Motor neuron (in vitro differentiated cells): Measurements from ENCODE around the gene LENG1. TPM values are rescaled to one million over a fixed set of nuclear protein-coding genes. Genes with fewer than 3 reads are reported as not detected.
A peak's percentile ranks its signal among the peaks of the same experiment; 100 is the strongest.

ENCODE experiments used
- ATAC-seq, 8 experiments: fragments of 200-7000 bp; cut with Tn5 transposase; replicated peaks in 6 of 8; 2 replicates each; pipeline ENCODE4 v1.8.0; 2021; ENCODE audit warnings: mild to moderate bottlenecking in 8 of 8, moderate library complexity in 8 of 8
- H3K27ac ChIP-seq, 2 donors: fragments of 250-450 bp; sonication (Bioruptor Pico); 2 replicates each; pipeline ENCODE4 v1.9.0; 2021; ENCODE audit warnings: antibody characterized with exemption in 2 of 2, mild to moderate bottlenecking in 2 of 2, moderate library complexity in 1 of 2
- H3K4me1 ChIP-seq, 2 donors: fragments of 250-450 bp; sonication (Bioruptor Pico); replicated peaks in 1 of 2; 2 replicates each; pipeline ENCODE4 v1.6.1; 2021; ENCODE audit warnings: antibody characterized with exemption in 2 of 2, mild to moderate bottlenecking in 2 of 2, moderate library complexity in 1 of 2
- H3K4me3 ChIP-seq, 5 donors: fragments of 250-450 bp; sonication (Bioruptor Pico); 2 replicates each; pipeline ENCODE4 v1.9.0; 2021; ENCODE audit warnings: antibody characterized with exemption in 5 of 5, mild to moderate bottlenecking in 5 of 5, moderate library complexity in 4 of 5
- WGBS, 10 experiments: fragments of 450-650 bp; shearing (Covaris generic); methylation state at CpG; one replicate each; pipeline ENCODE4 v1.0.0; 2022; 5-methylcytosine and 5-hydroxymethylcytosine counted together
- in situ Hi-C, 9 experiments: fragments of 400-800 bp; cut with MboI; loops; one replicate each; pipeline ENCODE4 v1.15.0; 2021; ENCODE audit warnings: low sequenced_read_pairs in 9 of 9, low pct_unique_long_range_greater_than_20kb in 2 of 9; ENCODE audit not compliant: unreplicated experiment in 9 of 9
- total RNA-seq, 8 experiments: library from RNA; unstranded; fragments of 300-600 nt; gene quantifications; 2 replicates each; pipeline versions ENCODE4 v1.2.3 to v1.2.4, GENCODE V29; 2022

The LENG1 gene
- total RNA-seq, 8 experiments from 2014 or later: 8.2 to 12.5 (median 10.9) TPM

- ATAC-seq: peak in 2 of 8 experiments; percentile 3 to 9
- no peak overlapping the region for H3K27ac ChIP-seq
- peaks cover 3 to 10% of the 10 kb centered on the region in 2 donors for H3K4me1 ChIP-seq
- no peak overlapping the region for H3K4me3 ChIP-seq
- WGBS, 10 experiments: 0 to 100% (median 93%) methylated on average over 1 to 3 of the region's 3 CpGs; no CpG with 5 or more reads in 5 of the 10 experiments
- in situ Hi-C loops: no loop called here
Measured at GRCh38 chr19:54141356-54141755, 18.2 kb downstream of the LENG1 start.

- 12 to 89% methylated on average over 8 of the region's 31 CpGs; no CpG with 5 or more reads in 8 of the 10 experiments for WGBS, 10 experiments
- Histone ChIP-seq H3K4me3 (peak overlapping the region; percentile 86 to 100 (median 91)), H3K4me1 (peaks cover 8 to 10% of the 10 kb centered on the region in 2 donors), H3K27ac (peak overlapping the region; percentile 95 to 98)
- ATAC-seq: no peak
- in situ Hi-C loops: no loop called here
Measured at GRCh38 chr19:54138489-54139256, 20.8 kb downstream of the LENG1 start.

- H3K4me1 ChIP-seq: peaks cover 8 to 10% of the 10 kb centered on the region in 2 donors
- no peak for ATAC-seq
- no CpG with 5 or more reads among the region's 103 CpGs for WGBS, 10 experiments
- peak within 1 kb of the TSS; percentile 95 to 98 for H3K27ac ChIP-seq
- peak within 1 kb of the TSS; percentile 86 to 100 (median 91) for H3K4me3 ChIP-seq
- in situ Hi-C loops: no loop called here
Measured at GRCh38 chr19:54137699-54138488, 21.6 kb downstream of the LENG1 start, which contains the start of gene CNOT3. CNOT3 (plus strand) TSS chr19:54137762; CDS start chr19:54142979, 5,217 bp downstream.

GRCh38 chr19:54136864-54137698 lies 22.4 kb downstream of the LENG1 start:
- Histone ChIP-seq H3K27ac (peak overlapping the region in 1 of 2 donors; percentile 98), H3K4me3 (peak overlapping the region; percentile 86 to 100 (median 91)), H3K4me1 (peaks cover 8 to 10% of the 10 kb centered on the region in 2 donors)
- in situ Hi-C loops: no loop called here
- WGBS, 10 experiments: 0 to 5% (median 0%) methylated on average over 1 to 13 of the region's 46 CpGs; no CpG with 5 or more reads in 5 of the 10 experiments
- ATAC-seq: peak; percentile 73 to 89 (median 87)

GRCh38 chr19:54136086-54136863 lies 23.2 kb downstream of the LENG1 start:
- peaks cover 8 to 10% of the 10 kb centered on the region in 2 donors for H3K4me1 ChIP-seq
- in situ Hi-C loops: no loop called here
- WGBS, 10 experiments: 0 to 5% (median 1%) methylated on average over 2 to 14 of the region's 30 CpGs; no CpG with 5 or more reads in 2 of the 10 experiments
- no peak overlapping the region for H3K27ac ChIP-seq
- peak in 2 of 8 experiments; percentile 0 to 1 for ATAC-seq
- H3K4me3 ChIP-seq: peak overlapping the region; percentile 31 to 43 (median 39)

GRCh38 chr19:54133957-54134590 lies 25.4 kb downstream of the LENG1 start:
- no peak overlapping the region for H3K27ac ChIP-seq
- no peak overlapping the region for H3K4me3 ChIP-seq
- WGBS, 10 experiments: 0 to 80% (median 58%) methylated on average over 1 to 2 of the region's 2 CpGs; no CpG with 5 or more reads in 6 of the 10 experiments
- in situ Hi-C loops: no loop called here
- no peak for ATAC-seq
- H3K4me1 ChIP-seq: peaks cover 6 to 8% of the 10 kb centered on the region in 2 donors

- no peak for ATAC-seq
- Histone ChIP-seq H3K4me1 (peaks cover 0 to 5% of the 10 kb centered on the region in 2 donors), H3K4me3 (no peak overlapping the region), H3K27ac (no peak overlapping the region)
- in situ Hi-C loops: no loop called here
- WGBS, 10 experiments: 67 to 87% (median 80%) methylated on average over 1 to 6 of the region's 10 CpGs; no CpG with 5 or more reads in 5 of the 10 experiments
Measured at GRCh38 chr19:54133312-54133956, 26.1 kb downstream of the LENG1 start.

- H3K4me3 ChIP-seq: no peak overlapping the region
- 92 to 100% (median 100%) methylated on average over 1 to 10 of the region's 20 CpGs; no CpG with 5 or more reads in 5 of the 10 experiments for WGBS, 10 experiments
- in situ Hi-C loops: no loop called here
- no peaks in the 10 kb centered on the region for H3K4me1 ChIP-seq
- H3K27ac ChIP-seq: no peak overlapping the region
- ATAC-seq: no peak
Measured at GRCh38 chr19:54129617-54129996, 29.9 kb downstream of the LENG1 start.

- H3K27ac ChIP-seq: no peak overlapping the region
- H3K4me3 ChIP-seq: no peak overlapping the region
- peak in 4 of 8 experiments; percentile 7 to 15 (median 11) for ATAC-seq
- in situ Hi-C loops: no loop called here
- WGBS, 10 experiments: 90 to 100% (median 100%) methylated on average over 1 to 8 of the region's 41 CpGs; no CpG with 5 or more reads in 5 of the 10 experiments
- no peaks in the 10 kb centered on the region for H3K4me1 ChIP-seq
Measured at GRCh38 chr19:54128796-54129616, 30.5 kb downstream of the LENG1 start.

- H3K4me1 ChIP-seq: no peaks in the 10 kb centered on the region
- in situ Hi-C loops: no loop called here
- H3K27ac ChIP-seq: no peak overlapping the region
- no peak for ATAC-seq
- no peak overlapping the region for H3K4me3 ChIP-seq
- no CpG with 5 or more reads among the region's 20 CpGs for WGBS, 10 experiments
Measured at GRCh38 chr19:54128441-54128725, 31.1 kb downstream of the LENG1 start.
